Measurements from ENCODE around the gene UBAP2L. TPM values are rescaled to one million over a fixed set of nuclear protein-coding genes. Genes with fewer than 3 reads are reported as not detected.
A peak's percentile ranks its signal among the peaks of the same experiment; 100 is the strongest.

UBAP2L gene
- total RNA-seq, 1 donor from 2014 or later: 101 TPM

GRCh38 chr1:154182344-154183045, 38.3 kb upstream of the UBAP2L start:
- Histone ChIP-seq H3K4me3 (peak overlapping the region; percentile 96), H3K27me3 (ENCODE audit: low read depth) (no peaks in the 10 kb centered on the region), H3K36me3 (no peaks in the 10 kb centered on the region), H3K27ac (replicated peaks) (peak overlapping the region; percentile 92), H3K9me3 (replicated peaks) (no peaks in the 10 kb centered on the region), H3K4me1 (peaks cover 61% of the 10 kb centered on the region)
- DNase-seq: peak; percentile 65
- no peak for TF ChIP-seq CTCF (IDR thresholded peaks at IDR 0.05; ENCODE audit: borderline replicate concordance)
- intact Hi-C loops (cut with micrococcal nuclease): no loop called here

DNA sequence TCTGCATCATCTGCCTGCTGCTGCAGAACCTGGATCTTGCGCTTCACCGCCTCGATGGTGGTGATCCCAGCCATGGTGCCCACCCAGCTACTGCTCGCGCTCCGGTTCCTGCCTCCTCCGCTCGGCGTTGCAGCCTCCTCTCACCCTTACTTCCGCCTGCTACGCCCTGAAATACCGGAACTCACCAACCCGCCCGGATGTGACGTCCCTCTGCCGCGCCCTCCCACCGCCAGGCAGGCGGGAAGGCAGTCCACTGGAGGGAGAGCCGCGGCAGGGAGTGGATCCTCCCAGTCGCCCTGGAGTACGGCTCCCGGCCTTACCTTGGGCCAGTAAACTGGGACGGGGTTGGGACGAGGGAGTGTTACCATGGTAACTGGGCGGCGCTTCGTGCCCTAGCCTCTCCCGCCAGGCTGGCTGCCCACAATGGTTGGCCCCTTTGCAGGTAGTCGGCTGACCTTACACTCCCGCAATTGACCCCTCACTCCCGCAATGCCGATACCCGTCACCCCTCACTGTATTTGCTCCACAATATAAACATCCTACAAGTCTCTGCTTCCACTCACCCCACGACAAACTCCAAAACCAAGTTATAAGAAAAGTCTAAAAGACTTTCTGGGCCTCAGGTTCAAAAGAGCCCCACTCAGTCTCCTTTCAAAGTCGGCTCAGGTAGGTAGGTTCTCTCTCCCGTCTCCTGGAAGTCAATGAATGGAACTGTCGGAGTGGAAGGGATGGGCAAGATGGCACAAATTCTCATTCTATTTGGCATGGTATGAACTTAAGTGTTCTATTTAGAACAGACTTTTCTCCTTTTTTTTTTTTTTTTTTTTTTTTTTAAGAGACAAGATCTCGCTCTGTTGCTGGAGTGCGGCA, 37.5 kb upstream of the UBAP2L start:
- intact Hi-C loops (cut with micrococcal nuclease): no loop called here
- no peaks in the 10 kb centered on the region for H3K9me3 ChIP-seq (replicated peaks)
- DNase-seq: peak; percentile 95
- peak overlapping the region; percentile 92 for H3K27ac ChIP-seq (replicated peaks)
- H3K4me3 ChIP-seq: peak overlapping the region; percentile 96
- no peaks in the 10 kb centered on the region for H3K27me3 ChIP-seq (ENCODE audit: low read depth)
- TF ChIP-seq CTCF (IDR thresholded peaks at IDR 0.05; ENCODE audit: borderline replicate concordance): peak; percentile 45
- H3K36me3 ChIP-seq: no peaks in the 10 kb centered on the region
- peaks cover 54% of the 10 kb centered on the region for H3K4me1 ChIP-seq

DNA sequence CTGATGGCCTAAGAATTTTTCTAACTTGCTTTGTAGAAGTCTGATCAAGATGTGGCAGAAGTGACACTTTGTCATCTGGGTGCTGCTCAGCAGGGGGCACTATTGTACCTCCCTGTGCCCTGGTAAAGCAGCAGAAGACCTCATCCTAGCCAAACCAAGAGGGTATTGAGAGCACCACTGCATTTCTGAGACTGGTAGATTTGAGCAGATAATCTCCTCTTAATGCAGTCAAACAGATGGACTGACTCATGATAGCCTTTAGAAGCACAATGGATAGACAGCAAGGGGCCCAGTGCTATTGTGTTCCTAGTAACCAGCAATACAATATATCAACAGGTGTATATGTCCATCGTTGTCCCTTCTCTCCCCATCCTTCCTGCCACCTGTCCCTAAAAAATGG, 34.6 kb upstream of the UBAP2L start:
- peak; percentile 36 for DNase-seq
- Histone ChIP-seq H3K27me3 (ENCODE audit: low read depth) (no peaks in the 10 kb centered on the region), H3K36me3 (no peaks in the 10 kb centered on the region), H3K4me3 (no peak overlapping the region), H3K27ac (replicated peaks) (no peak overlapping the region), H3K4me1 (peaks cover 30% of the 10 kb centered on the region), H3K9me3 (replicated peaks) (no peaks in the 10 kb centered on the region)
- peak; percentile 49 for TF ChIP-seq CTCF (IDR thresholded peaks at IDR 0.05; ENCODE audit: borderline replicate concordance)
- intact Hi-C loops (cut with micrococcal nuclease): no loop called here

DNA sequence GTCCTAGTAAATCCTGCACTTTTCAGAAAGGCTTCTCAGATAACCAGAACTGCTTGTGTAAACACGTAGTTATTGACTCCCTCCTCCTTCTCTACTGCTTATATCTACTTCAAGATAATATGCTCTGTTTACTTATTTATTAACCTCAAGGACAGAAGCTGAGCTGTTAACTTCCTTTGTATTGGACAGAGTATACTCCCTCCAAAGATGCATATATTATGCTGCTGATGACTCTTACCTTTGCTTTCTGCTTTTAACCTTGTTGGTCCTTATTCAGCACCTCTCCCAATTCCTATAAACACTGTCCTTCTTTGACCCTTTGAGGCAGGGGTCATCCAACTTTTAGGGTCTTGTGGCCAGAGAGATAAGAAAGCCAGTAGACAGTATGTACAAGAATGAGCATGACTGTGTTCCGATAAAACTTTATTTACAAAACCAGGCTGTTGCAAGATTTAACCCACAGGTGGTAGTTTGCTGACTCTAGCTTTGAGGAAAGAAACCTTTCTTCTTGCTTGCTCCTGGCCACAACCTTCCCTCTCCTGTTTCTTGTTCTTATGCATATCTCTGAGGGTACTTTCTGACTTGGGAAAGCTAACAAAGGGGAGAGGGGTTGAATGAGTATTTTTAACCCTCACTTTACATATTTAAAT, 33.8 kb upstream of the UBAP2L start:
- Histone ChIP-seq H3K36me3 (no peaks in the 10 kb centered on the region), H3K27ac (replicated peaks) (no peak overlapping the region), H3K9me3 (replicated peaks) (no peaks in the 10 kb centered on the region), H3K4me1 (peaks cover 22% of the 10 kb centered on the region), H3K27me3 (ENCODE audit: low read depth) (no peaks in the 10 kb centered on the region), H3K4me3 (no peak overlapping the region)
- no peak for DNase-seq
- TF ChIP-seq CTCF (IDR thresholded peaks at IDR 0.05; ENCODE audit: borderline replicate concordance): no peak
- intact Hi-C loops (cut with micrococcal nuclease): no loop called here

GRCh38 chr1:154190550-154190949, 30.2 kb upstream of the UBAP2L start:
- Histone ChIP-seq H3K4me3 (no peak overlapping the region), H3K27ac (replicated peaks) (no peak overlapping the region), H3K9me3 (replicated peaks) (no peaks in the 10 kb centered on the region), H3K36me3 (no peaks in the 10 kb centered on the region), H3K4me1 (peaks cover 6% of the 10 kb centered on the region), H3K27me3 (ENCODE audit: low read depth) (no peaks in the 10 kb centered on the region)
- DNase-seq: no peak
- intact Hi-C loops (cut with micrococcal nuclease): no loop called here
- no peak for TF ChIP-seq CTCF (IDR thresholded peaks at IDR 0.05; ENCODE audit: borderline replicate concordance)

All from left ventricle myocardium inferior (tissue), 1 donor.